ACHN (cell line): Measurements from ENCODE around the gene SLC12A7.
"Not testable (repeated sequence)": the region's sequence is repeated elsewhere in the genome, so short reads cannot be mapped to it uniquely, and the experiment has no call there.

Experiments used
- DNase-seq: peaks from one replicate; pipeline ENCODE4 v3.0.0-alpha.2; 2015
- in situ Hi-C: cut with HindIII; loops from 2 replicates; pipeline ENCODE4 v1.10.0; 2017; ENCODE audit warnings: low sequenced_read_pairs, low pct_ligation_motif_present, low pct_unique_long_range_greater_than_20kb

SLC12A7 gene

DNA sequence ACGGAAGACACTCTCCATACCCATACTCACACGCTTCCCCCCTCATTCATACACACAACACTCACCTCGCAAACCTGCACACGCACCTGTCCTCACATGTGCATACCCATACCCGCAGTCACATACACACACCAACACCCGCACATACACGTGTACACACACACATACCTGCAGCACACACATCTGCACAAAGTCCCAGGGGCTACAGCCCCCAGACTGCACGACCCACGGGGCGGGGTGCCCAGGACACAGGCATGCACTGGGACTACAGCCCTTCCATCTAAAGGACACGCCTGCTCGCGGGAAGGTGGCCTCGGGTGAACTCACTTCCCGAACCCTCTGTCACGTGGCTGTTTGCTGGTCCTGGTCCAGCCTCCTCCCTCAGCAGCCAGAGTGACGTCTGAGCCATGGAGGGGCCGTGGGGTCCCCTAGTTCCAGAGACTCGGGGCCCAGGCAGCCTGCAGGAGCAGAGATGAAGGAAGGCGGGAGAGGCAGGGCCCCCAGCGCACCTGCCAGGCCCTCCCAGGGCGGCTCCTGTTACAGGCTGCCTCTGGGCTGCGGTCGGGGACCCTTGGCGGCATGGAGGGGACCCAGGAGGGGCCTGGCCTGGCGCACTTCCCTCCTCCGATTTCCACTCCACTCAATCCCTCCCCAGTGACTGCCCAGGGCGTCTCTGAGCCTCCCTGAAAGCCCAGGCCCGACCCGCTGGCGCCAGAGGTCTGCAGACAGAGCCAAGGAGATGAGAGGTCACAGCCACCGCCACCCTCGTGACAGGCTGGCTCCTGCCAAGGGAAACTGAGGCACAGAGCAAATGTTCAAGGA, 8.1 kb downstream of the SLC12A7 start:
- in situ Hi-C loops: no loop called here
- DNase-seq: no peak

DNA sequence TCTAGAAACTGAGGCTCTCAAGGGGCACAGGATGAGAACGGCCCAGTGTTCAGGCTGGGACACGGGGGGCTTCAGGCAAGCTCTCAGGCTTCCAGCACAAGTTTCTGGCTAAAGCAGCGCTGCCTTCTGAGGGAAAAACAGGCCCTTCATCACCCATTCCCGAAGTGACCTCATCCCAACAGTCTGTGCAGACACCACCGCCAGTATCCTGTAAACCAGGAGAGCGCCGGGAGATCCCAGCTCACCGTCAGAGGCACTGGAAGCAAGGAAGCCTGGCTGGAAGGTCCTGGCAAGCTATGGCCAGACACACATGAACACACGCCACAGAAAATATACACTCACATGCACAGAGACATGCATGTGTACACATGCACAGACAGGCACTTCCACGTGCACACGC, 8.8 kb downstream of the SLC12A7 start:
- in situ Hi-C loops: no loop called here

DNA sequence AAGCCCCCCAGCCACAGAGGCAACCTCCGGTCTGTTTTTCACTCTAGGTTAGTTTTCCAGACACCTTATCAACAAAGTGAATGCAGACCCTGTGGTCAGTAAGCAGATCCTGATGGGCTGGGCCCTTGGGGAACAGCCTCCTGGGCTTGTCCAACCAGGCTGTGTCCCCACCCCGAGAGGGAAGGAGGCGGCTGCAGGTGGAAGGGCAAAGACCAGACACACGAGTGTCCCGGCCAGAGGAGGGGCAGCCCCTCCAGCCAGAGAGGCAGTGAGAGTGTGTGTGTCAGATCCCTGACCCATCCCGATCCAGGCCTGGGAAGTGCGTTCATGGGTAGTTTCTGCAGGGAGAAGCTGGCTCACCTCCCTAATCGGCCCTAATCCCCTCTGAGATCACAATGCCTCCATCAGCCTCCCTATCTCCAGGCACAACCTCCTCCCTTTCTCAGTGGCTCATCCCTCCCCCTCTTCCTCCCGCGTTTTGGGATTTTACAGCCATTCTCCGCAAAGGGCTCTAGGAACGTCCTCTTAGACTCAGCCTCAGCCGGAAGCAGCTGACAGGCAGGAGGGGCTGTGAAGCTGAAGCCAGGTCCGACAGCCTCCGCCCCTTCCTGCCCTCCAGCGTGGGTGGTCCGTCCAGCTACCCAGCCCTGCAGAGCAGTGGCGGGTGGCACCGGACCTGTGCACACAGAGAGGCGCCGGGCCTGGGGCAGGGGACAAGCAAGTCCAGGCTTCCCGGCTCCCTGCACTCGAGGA, 9.7 kb downstream of the SLC12A7 start:
- DNase-seq: no peak
- in situ Hi-C loops: no loop called here

More for the DNA sequence above, 8.8 kb downstream of the SLC12A7 start:
- DNase-seq: no peak

DNA sequence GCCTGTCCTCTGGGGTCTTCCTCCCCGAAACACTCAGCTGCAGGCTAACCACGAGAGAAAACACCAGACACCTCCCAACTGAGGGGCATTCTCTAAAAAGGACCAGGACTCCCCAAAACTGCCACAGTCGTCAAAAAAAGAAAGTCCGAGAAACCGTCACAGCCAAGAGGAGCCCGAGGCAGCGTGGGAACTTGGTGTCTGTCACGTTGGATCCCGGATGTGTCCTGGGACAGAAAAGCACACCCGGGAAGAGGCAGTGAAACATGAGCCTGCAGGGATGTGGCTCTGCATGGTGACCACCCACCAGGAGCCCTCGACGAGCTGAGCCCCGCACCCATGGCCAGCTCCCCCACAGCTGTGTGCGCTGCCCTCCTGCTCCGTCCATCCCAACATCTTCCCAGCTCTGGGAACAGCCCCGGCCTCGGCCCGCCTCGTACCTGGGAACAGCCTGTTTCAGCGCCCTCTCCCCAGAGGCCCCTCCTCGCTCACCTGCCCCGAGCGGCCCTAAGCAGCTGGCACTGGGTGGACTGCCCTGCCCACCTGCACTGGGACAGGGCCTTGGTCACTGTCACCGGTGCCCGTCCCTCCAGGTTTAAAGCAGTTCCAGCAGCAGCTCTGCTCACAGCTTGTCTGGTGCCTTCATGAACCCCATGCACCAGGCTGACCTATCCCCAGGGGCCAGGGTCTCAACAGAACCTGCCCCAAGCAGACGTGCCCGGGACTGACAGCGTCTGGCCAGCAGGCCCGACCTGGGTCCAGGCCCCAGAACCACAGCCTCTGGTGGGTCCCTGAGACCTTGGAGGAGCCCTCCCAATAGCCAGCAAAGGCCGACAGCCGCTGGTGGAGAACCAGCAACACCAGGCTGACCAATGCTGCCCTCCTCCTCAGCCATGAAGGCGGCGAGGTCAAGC, 10.9 kb downstream of the SLC12A7 start:
- no peak for DNase-seq
- in situ Hi-C loops: no loop called here

DNA sequence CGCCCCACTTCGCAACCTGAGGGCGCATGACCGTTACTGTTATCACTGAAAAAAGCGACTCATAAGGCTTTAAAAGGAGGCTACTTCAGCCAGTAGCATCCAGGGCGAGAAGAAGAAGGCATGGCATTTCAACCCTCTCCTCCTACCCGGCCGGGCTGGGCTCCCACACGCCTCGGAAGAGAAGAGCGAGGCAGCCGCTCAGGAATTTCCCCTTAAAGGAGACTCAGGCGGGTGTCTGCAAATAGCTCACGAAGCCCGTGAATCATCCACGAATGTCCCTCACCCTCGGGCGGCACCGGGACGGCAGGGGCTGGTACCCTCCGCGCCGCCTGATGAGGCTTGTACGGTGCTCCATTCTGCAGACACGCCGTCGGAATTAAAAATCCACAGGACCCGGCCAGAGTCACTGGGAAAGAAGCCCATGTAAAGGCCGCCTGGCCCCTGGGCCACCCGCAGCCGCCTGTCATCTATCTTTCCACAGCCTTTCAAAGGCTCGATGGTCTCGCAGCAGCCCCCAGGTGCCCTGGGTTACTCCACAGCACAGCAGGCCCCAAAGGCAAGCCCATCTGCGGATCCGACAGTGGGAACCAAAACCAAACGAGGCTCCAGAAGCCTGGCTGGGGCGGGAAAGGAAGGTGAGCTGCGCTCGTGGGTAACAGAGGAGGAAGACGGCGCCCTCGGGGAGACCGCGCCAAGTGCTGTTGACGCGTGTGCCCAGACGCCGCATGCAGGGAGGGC, 11.8 kb downstream of the SLC12A7 start:
- in situ Hi-C loops: no loop called here
- no peak for DNase-seq

DNA sequence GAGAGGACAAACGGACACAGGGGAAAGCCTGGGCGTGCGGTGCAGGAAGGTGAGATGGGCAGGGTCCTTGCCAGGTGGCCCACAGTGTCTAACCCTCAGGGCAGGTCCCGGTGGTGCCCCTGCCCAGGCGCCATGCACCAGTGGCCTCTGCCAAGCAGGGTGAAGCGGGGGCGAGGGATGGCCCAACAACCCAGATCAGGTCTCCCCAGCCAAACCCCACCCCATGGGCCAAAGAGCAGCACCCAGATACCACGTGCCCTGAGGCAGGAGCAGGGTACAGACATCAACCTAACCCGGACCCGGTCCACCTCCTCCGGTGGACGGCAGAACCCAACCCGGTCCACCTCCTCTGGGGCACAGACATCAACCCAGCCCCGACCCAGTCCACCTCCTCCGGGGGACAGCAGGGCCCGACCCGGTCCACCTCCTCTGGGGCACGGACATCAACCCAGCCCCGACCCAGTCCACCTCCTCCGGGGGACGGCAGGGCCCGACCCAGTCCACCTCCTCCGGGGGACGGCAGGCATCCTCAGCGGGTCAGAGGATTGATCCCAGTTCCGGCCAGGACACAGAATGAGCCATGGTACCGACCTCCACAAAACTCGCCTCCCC, 12.8 kb downstream of the SLC12A7 start:
- DNase-seq: no peak
- in situ Hi-C loops: no loop called here

DNA sequence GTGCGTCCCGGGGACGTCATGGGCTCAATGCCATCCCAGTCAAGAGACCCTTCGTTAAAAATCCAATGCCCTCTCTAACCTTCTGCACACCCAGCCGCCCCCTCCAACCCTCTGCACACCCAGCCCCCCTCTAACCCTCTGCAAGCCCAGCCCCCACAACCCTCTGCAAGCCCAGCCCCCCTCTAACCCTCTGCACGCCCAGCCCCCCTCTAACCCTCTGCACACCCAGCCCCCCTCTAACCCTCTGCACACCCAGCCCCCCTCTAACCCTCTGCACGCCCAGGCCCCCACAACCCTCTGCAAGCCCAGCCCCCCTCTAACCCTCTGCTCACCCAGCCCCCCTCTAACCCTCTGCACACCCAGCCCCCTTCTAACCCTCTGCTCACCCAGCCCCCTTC, 13.9 kb downstream of the SLC12A7 start:
- in situ Hi-C loops: not testable (repeated sequence)

DNA sequence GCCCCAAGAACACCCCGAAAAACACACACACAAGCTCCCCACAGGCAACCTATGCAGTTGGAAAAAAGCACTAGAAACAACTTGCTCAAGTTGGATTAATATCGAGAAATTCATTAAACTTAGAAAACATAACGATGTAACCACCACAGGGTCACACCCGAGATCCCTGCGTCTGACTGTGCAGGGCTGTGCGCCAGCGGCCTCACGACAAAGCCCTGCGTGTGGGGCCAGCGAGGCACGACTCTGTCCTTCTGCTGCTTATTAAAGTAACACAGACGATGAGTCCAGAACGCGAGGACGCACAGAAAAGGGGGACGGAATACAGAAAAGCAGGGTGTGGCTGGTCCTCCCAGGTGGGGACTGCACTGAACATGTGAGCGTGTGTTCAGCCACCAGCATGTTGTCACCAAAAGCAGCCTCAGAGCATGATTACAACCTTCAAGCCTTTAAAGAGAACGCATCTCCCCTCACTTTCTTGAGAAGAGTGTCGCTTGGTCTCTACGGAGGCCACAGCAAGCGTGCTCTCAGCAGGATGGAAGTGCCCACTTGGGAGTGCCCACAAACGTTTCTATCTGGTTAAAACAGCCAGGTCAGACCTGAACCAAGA, 14.4 kb downstream of the SLC12A7 start:
- in situ Hi-C loops: no loop called here
- no peak for DNase-seq

More for the DNA sequence above, 13.9 kb downstream of the SLC12A7 start:
- not testable (repeated sequence) for DNase-seq

DNA sequence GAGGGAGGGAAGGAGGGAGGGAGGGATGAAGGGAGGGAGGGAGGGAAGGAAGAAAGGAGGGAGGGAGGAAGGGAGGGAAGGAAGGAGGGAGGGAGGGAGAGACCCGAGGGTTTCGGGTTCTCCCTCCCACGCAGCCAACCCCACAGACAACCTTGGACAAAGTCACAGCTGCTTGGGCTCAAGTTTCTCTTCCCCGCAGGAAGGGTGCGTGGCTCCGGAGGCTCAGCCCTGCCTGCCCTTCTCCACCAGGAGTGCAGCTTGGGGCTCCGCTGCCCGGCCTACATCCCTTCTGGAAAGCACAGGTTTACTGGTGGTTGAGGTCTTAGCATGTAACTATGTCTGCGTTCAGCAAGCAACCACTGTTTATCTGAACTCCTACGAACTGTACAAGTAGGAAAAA, 15.0 kb downstream of the SLC12A7 start:
- DNase-seq: no peak
- in situ Hi-C loops: no loop called here

DNA sequence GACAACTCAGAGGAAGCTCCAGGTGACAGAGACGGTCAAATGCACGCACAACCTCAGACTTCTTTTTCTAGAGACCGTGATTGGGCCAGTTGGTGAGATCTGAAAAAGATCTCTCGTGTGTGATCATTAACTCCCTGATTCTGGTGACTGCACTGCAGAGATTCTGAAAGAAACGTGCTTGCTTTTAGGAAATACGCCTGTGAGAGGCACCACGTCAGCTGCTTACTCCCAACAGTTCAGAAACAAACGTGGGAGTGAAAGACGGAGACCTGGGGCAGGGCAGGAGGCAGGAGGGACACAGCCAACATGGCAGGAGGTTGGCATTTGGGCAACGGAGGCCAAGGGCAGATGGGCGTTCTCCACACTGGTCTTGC, 15.9 kb downstream of the SLC12A7 start:
- in situ Hi-C loops: no loop called here
- DNase-seq: no peak

DNA sequence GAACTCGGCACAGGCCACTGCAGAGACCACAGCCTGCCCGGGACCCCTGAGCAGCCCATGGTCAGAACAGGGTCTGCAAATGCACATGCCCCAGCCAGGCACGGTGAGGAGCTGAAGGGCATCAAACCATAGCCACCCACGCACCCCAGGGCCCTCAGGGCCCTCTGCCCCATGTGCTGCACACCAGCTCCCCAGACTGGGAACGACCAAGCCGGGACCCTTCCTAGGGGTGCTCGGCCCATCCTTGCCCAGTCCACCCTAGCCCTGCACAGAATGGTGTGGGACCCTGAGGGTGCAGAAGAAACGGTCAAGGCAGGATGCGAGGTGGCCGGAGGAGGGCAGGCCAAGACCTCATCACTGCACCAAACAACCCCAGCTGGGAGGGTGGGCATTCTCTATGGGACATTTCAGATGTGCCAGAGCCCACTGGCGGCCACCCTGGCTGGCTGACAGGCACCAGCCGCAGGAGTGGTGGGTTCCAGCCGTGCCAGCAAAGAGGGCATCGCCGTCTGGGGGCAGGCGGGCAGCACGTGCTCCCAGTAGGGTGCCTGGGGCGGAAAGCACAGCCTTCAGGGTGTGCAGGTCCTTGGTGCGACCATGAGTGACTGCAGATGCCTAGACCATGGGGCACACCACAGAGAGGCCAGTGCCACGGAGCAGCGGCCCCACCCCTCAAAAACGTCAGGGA, 16.4 kb downstream of the SLC12A7 start:
- no peak for DNase-seq
- in situ Hi-C loops: no loop called here

DNA sequence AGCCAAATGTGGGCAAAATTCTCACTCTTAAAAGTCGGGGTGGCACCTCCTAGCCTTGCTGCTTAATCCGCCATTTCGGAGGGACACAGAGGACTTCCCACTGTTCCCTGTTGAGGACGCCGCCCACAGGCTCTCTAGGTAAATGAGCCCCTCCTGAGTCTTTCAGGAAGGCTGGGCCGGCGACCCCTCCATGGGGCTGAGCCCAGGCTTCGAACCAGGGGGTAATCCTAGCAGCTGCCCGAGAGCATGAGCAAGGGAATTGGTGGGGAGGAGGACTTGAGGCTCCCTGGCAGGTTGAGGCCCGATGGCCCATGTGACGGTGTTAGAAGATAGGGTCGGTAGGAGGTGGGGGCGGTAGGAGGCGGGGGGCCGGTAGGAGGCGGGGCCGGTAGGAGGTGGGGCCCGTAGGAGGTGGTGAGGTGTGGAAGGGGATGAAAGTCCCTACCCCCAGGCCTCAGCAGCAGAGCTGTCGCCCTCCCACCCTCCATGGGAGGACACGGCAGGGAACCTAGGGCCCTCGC, 17.1 kb downstream of the SLC12A7 start:
- no peak for DNase-seq
- in situ Hi-C loops: no loop called here

DNA sequence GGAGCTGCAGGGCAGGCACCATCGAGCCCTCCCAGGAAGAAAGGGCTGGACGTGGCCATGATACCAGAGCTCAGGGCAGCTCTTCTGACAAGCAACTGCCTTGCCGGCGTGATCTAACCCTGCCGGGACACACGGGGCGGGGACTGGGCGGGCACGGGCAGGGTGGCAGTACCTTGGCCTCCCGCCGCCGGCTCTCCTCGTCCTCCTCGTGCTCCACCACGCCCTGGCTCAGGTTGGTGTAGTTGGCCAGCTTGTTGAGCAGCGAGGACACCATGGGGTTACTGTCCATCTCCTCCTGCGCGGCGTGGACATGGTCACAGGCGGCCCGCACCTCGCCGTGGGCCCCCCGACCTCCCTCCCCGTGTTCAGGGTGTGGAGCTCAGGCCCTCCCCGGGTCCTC, 18.5 kb downstream of the SLC12A7 start:
- DNase-seq: no peak
- in situ Hi-C loops: no loop called here

DNA sequence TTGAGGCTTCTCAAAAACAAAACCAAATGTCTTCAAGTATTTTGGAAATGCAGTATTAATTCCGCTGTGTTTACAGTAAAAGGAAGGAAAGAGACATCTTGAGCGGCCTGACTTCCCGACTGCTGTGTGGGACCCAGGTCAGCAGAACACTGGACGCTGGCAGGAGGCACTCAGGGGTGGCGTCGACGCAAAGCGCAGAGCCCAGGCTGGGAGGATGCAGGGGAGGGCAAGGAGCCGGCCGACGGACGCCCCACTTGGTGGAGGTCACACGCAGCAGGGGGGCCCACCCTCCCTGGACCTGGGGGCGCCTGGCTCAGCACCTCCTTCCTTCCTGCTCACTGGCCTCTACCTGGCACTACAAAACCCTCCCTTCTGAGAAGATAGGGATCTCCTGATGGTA, 19.7 kb downstream of the SLC12A7 start:
- DNase-seq: no peak
- in situ Hi-C loops: no loop called here

DNA sequence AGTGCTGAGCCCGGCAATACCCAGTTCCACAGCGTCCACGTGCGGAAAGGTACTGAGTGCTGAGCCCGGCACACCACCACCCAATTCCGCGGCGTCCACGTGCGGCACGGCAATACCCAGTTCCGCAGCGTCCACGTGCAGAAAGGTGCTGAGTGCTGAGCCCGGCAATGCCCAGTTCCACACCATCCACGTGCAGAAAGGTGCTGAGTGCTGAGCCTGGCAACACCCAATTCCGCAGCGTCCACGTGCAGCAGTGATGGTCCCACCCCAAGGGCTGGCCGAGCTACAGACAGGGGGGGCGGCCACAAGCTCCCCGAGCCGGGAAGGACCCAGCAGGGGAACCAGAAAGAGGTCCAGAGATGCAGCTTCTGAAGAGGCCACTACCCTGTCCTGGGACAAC, 20.2 kb downstream of the SLC12A7 start:
- no peak for DNase-seq
- in situ Hi-C loops: no loop called here

DNA sequence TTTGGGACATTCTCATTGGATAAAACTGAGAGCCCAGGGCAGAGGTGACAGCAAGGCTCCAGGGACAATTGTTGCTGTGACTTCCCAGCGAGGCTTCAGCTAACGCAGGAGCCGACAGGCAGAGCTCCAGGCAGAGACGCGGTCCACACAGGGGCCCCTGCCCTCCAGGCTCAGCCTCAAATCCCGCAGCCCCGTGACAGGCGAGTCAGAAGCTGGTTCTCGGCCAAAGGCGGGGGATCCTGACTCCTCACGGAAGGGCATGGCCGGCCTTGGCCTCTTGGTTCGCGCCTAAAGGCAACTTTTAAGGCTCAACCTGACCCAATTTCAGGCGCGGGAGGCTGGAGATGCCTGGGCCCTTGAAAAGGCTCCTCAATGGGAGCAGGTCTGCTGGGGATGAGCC, 21.3 kb downstream of the SLC12A7 start:
- in situ Hi-C loops: no loop called here
- peak; percentile 5 for DNase-seq

DNA sequence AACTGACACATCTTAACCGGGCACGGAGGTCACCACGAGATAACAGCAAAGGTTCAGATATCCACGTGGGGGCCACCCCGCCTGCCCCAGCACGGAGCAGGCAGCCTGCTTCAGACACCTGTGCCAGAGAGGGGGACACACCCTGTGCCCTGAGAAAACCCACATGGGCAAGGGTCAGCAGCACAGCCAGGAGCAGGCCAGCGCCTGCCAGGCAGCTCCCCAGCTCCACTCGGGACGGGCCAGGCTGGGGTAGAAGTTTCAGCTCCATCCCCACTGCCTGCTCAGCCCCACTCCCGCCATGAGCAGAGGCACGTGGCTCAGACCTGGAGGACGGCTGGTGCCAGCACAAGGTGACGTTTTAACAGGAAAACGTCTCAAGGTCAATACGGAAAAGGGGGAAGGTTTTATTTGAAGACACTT, 22.2 kb downstream of the SLC12A7 start:
- in situ Hi-C loops: no loop called here
- no peak for DNase-seq
